T47D (cell line): Measurements from ENCODE around the gene NME3.

Source experiments
- DNase-seq, 2 experiments: peaks; one replicate each; pipeline versions ENCODE4 v3.0.0 to v3.0.0-alpha.2; 2011 to 2012; ENCODE audit warnings: low read depth in 1 of 2, low spot score in 1 of 2
- JUND ChIP-seq: IDR thresholded peaks from 2 replicates; pipeline ENCODE4 v1.6.1; 2012; ENCODE audit warnings: low read depth
- in situ Hi-C: cut with HindIII; loops from 2 replicates; pipeline ENCODE4 v1.10.0; 2016; ENCODE audit warnings: low sequenced_read_pairs, low pct_unique_long_range_greater_than_20kb

The NME3 gene

DNA sequence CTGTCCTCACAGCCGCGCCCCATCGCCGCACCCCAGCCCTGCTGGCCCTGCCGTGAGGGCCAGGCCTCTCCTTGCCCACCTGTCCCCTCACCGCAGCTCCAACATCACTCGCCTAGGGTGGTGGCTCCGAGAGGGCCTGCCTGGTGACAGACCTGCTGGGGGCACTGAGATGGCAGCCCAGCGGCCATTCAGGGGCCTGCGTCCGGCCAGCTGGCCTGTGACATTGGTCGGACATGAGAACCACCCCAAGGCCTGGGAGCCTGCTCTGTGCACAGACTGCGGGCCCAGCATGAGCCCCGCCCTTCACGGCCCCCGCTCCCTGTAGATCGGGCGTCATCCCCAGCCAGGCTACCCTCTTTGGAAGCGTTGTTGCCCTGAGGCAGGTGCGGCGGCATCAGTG, 11.8 kb downstream of the NME3 start:
- no peak for DNase-seq
- TF ChIP-seq JUND: no peak
- in situ Hi-C loops: no loop called here

DNA sequence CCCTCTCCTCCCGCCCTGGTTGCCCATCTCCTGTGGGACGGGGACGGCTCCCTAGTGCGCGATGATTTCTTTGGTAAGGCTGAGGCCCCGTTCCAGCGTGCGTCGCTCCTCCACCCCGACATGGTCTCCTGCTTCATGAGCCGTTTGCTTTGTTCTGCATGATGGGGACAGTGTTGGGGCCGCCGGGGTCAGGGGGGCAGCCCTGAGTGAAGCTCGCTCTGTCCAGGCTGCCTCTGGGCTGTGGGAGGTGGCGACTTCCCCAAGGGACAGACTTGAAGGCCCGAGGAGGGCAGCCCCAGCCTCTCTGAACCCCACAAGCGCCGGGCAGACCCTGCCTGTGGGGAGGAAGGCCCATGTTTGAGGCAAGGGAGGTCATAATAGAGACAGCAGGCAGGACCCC, 12.4 kb downstream of the NME3 start:
- DNase-seq: no peak
- no peak for TF ChIP-seq JUND
- in situ Hi-C loops: no loop called here

DNA sequence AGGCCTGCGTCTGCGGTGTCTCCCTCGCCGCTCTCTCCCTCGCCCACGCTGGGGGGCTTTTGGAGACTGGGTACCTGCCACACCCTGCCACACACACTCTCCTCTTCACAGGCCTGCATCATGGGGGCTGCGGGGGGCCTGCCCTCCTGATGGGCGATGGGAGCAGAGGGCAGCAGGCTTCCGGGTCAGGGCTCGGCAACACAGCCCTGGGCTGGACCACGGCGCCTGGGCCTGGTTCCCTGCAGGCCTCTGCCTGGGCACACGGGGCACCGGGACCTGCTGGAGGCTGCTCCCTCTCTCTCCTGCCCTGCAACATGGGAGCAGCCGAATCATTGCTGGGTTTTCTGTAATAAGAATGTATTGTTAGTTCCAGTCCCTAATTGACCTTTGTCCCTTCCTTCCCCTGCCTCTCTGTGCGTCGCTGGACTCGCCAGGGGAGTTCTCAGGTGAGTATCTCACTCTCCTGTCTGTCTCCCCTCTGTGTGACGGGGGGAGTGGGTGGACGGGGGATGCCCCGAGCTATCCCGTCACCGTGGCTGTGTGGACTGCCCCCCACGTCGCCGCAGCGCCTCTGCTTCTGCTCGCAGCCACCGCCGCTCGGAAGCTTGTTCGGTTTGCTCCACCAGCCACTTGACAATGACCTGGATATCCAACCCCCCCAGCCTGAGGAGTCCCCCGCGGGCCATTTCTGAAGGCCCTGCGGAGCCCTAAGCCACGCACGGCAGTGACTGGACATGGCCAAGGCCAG, 13.5 kb downstream of the NME3 start:
- no peak for TF ChIP-seq JUND
- no peak for DNase-seq
- in situ Hi-C loops: no loop called here

- DNase-seq: no peak
- in situ Hi-C loops: no loop called here
- no peak for TF ChIP-seq JUND
These were observed 17.1 kb downstream of the NME3 start for GRCh38 chr16:1754204-1754603.

- no peak for DNase-seq
- in situ Hi-C loops: no loop called here
- no peak for TF ChIP-seq JUND
These were observed 18.5 kb downstream of the NME3 start for GRCh38 chr16:1752853-1753252.

- TF ChIP-seq JUND: no peak
- in situ Hi-C loops: no loop called here
These were observed 19.4 kb downstream of the NME3 start for GRCh38 chr16:1751946-1752345.

GRCh38 chr16:1749152-1750117, 21.9 kb downstream of the NME3 start:
- DNase-seq: no peak
- no peak for TF ChIP-seq JUND
- in situ Hi-C loops: no loop called here

More at GRCh38 chr16:1751946-1752345, 19.4 kb downstream of the NME3 start:
- no peak for DNase-seq

GRCh38 chr16:1747934-1748333, 23.4 kb downstream of the NME3 start:
- no peak for TF ChIP-seq JUND
- no peak for DNase-seq
- in situ Hi-C loops: no loop called here

GRCh38 chr16:1746693-1747195, 24.6 kb downstream of the NME3 start:
- in situ Hi-C loops: no loop called here
- DNase-seq: no peak
- no peak for TF ChIP-seq JUND

GRCh38 chr16:1745900-1746692, 25.2 kb downstream of the NME3 start:
- in situ Hi-C loops: no loop called here
- TF ChIP-seq JUND: no peak
- no peak for DNase-seq

DNA sequence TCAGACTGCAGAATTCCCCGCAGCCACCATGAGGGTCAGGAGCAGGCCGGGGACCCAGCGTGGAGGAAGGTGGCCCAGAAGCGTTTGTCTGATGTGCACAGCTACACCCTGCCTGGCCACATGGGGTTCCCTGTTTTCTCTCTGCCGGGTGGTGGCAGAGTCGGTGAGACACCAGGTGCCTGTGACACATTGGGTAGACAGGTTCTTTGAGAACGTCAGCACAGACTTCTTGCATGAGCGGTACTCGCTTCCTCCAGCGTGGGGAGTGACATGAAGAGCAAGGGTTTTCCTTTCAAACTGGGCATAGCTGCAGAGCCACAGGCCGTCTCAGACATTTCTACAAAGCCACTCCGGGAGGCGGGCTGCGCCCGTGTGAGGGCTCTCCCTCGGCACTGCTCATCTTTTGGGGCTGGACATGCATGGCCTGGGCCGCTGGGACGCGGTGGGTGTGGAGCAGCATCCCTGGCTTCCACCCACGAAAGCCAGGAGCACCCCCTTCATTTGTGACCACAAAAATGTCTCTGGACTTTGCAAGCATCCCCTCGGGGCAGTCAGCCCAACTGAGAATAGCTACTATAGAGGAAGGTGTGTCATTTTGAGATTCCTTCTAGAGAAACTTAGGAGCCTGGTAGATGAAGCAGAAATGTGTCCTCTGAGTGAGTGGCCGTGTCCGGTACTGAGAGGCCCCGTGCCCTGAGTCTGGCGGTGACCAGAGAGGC, 26.0 kb downstream of the NME3 start:
- in situ Hi-C loops: no loop called here
- DNase-seq: peak in 1 of 2 experiments; percentile 45
- TF ChIP-seq JUND: no peak
